HG02943 (cell line): ENCODE measurements around the gene DSC3.

ENCODE experiments used
- ATAC-seq: cut with Tn5 transposase; IDR thresholded peaks from one replicate; pipeline ENCODE4 v1.9.1; 2021; ENCODE audit warnings: mild to moderate bottlenecking, low read depth, moderate library complexity; ENCODE audit not compliant: unreplicated experiment

Gene DSC3

DNA sequence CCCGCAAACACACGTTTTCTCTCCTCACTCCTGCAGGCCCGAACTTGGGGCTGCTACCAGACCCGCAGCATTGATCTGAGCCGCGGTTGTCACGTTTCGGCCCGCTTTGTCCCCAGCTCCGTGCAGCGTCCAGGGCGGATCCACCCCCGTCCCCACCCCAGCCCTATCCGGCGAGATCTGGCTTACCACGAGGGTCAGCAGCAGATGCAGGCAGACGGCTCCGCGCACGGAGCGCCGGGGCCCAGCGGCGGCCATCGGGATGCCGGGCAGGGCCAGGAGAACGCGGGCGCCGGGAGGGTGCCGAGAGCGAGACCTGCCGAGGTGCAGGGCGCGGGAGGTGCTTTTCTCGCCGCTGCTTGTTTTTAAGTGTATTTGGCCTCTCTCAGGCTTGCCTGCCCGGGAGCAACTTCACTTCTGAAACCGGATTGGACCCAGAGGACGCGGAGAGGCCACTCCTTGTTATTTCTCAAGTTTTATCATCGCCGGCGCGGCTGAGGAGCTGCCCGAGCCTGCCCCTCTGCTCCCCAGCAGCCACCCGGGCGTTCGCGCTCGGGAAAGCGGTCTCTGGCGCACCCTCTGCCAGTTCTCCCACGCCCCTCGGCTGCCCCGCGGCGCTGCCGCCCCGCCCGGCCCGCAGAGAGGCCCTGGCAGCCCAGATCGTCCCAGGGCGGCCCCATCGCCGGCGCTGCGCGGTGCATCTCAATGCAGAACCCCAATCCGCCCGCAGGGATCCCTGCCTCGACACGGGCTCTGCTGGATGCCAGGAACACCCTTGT is at the start of gene DSC3:
TSS of gene DSC3 (minus strand) at position 337 of the 776 bp plus-strand sequence. CDS start at position 255, 82 bp downstream.
- ATAC-seq, result no peak

DNA sequence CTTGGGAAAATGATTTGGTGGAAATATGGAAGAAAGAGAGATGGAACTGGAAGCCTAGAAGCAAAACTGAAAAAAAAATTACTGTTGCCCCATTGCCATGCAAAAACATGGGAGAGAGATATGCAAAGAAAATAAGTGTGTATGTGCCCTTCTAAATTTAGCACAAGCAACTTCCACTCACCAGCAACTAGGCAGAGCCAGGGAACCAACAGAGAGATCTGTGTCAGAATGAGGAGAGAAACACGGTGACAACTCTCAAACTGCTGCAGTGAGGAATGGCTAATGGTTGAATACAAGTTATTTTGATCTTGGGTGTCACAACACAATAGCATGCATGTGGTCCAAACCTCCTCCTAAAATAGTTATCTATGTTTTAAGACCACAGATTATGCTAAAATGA is 48.8 kb upstream of the DSC3 start:
- ATAC-seq, result no peak

GRCh38 chr18:31088532-31088931 is 46.0 kb upstream of the DSC3 start:
- no peak for ATAC-seq

GRCh38 chr18:31079973-31080372 is 37.4 kb upstream of the DSC3 start:
- ATAC-seq, result no peak

DNA sequence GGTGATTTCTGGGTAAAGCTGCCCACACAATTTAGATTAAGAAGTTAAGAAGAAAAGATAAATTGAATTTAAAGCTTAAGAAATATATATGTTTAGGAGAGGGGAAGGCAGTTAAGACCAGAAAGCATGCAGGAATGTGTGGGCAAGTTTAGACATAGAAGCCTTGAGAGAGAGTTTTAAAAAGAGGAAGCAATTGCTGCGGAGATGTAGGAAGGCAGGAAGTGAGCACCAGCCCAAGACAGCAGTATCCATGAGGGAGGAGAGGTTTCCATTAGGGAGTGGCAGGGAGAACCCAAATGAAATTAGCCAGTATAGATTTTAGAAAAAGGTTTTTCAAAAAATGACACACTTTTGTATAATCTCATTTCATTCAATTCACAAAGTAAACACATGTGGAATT is 35.3 kb upstream of the DSC3 start:
- ATAC-seq, result no peak

GRCh38 chr18:31072175-31072574 is 29.6 kb upstream of the DSC3 start:
- no peak for ATAC-seq

GRCh38 chr18:31070206-31070605 is 27.7 kb upstream of the DSC3 start:
- ATAC-seq, result no peak

DNA sequence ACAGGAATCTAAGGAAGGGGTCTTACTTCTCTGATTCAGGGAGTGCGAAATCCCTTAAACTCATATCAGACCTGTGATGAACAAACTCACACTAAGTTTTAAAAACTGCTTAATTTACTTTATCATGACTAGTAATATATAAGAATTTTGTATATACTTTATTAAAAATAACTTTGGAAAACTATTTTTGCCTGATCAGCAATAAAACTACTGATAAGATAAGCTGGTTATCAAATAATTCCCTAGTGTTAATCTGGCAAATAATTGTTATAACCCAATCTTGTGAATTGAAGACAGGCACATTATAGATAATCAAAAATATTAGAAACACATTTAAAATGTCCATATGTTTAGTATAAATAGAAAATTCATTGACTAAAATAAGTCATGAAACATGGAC is 23.7 kb upstream of the DSC3 start:
- ATAC-seq, result no peak

GRCh38 chr18:31065036-31065773 is 22.7 kb upstream of the DSC3 start:
- no peak for ATAC-seq

DNA sequence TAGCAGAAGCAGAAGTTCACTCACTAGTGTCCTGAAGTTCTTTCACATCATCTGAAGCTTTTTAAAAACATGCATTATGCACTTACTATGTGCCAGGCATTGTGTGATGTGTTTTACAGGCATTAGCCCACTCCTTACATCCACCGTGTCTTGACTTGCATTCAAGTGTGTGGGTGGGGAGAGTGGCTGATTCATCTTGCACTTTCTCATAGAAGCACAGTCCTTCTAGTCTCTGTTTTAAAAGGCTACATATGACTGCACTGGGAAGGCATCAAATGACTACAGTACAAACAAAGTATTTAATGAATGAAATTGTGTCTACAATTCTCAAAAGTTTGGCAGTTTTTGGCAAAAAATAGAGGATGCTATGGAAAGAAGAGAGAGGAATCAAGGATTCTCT is 21.6 kb upstream of the DSC3 start:
- ATAC-seq, result no peak

DNA sequence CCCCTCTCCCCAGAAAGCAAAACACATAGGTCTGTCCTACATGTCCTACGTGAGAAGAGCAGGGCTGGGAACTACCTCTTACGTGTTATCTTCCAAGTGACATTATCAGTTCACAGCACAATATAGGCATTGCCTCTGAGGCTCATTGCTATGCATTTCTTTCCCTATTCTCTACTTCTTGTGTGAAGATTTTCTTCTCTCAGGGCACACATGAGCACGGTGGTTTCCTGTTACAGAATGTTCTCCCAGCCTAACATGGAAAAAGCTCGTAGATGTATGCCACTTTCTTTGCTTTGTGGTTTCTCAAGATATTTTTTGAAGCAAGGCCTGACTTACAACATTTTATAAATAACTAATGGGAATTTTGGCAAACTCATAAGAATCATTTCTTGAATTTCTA is 19.4 kb upstream of the DSC3 start:
- ATAC-seq, result no peak

DNA sequence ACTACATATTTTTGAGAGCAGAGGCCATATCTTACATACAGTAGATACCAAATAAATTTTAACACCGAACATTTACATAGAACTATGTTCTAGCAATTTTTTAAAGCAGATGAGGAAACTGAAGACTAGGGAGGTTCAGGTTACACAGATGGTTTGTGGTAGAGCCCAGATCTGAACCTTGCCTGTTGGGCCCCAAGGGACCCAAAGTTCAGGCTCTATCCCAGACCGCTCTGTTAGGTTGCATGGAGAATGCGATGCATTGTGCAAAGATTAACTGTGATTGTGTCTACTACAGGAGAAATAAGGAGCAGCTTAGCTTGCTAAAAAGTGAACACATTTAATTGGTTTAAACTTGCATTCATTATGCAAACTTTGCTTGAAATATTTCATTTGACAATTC is 16.4 kb upstream of the DSC3 start:
- ATAC-seq, result no peak

GRCh38 chr18:31057917-31058316 is 15.4 kb upstream of the DSC3 start:
- ATAC-seq, result no peak

DNA sequence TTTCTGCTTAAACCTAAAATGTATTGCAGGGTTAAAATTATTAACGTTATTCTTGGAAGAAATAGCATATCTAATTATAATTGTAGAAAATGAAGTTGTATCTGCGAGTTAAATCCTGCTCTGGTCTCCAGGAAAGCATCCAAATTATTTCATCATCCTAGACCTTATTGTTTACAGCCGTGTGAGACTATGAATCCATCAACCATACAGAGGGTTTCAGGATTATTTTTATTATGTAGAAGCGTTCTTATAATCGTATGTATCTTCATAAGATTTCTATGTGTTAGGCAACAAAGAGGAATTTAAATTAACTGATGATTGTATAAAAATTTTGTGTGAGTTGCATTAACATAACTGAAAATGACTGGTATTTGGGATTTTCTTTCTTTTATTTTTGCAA is 14.5 kb upstream of the DSC3 start:
- ATAC-seq, result no peak

DNA sequence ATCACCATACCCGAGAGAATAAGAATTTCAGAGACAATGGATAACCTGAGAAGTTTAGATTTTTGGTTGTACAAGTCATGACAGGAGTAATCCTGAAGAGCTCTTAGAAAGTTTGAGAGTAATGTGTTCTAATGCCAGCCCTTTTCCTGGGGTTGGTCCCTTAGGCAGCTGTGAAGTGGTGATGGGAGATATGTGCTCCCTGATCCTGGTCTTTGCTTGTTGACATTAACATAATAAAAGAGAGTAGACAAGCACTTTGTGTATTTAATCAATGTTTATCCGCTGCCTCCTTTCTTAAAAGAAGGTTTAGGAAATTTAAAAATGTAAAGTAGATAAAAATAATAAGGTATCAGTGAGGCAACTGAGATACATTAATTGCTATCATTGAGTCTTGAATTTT is 13.8 kb upstream of the DSC3 start:
- no peak for ATAC-seq

- no peak for ATAC-seq
Measured at GRCh38 chr18:31050635-31051034, 8.1 kb upstream of the DSC3 start.

DNA sequence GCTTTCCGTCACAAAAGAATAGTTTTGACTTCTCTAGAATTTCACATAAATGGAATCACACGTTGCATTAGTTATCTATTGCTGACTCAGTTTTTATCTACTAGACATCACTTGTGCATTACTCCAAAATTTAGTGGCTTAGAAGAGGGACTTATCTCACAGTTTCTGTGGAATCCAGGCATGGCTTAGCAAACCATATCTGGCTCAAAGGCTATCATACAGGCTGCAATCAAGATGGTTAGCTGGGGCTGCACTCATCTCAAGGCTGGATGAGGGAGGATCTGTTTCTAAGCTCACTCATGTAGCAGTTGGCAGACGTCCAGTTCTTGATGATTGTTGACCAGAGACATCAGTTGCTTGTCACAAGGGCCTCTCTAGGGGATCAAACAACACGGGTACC is 6.6 kb upstream of the DSC3 start:
- ATAC-seq, result no peak

- no peak for ATAC-seq
Measured at GRCh38 chr18:31048216-31048615, 5.7 kb upstream of the DSC3 start.

DNA sequence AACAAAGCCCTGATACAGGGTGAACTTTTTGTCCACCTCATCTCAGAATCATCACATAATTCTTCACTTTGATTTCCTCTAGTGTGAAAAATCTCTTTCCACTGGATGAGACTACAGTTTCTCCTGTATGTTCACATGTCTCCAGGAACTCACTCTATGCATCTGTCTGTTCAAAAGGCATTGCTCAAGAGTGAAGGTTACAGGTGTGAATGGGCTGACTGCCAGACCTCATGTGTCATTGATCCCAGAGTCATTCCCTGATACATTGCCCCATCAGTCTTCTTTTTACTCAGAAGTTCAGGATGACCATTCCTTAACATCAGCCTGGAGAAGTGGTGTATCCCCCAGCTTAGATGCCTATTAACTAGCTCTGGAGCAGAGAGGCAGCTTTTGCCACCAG is 4.4 kb upstream of the DSC3 start:
- no peak for ATAC-seq

- no peak for ATAC-seq
Measured at GRCh38 chr18:31045599-31045998, 3.1 kb upstream of the DSC3 start.

GRCh38 chr18:31044926-31045325 is 2.4 kb upstream of the DSC3 start:
- ATAC-seq, result no peak

DNA sequence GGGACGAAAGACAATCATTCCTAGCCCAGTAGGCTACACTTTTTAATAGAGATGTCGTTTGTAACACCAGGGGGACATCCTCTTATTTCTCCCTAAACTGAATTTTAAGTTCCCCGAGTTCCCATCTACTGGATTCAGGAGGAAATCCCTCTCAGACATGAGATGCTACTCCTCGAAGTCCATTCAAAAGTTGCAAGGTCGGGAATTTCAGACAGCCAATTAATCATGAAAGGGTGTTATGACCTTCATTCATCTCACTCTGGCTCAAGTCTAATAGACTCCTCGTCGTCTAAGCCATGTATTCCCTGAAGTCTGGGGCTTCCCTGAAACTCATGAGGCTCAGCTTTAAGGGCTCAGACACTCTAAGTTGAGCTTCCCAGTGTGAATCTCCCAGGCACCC is 1.2 kb upstream of the DSC3 start:
- no peak for ATAC-seq
